Vagina (tissue), 2 donors: Measurements from ENCODE around the gene CYBB.

Source experiments
- CTCF ChIP-seq, 3 experiments: fragments of 450-650 bp in 2 of 3; fragments of 200-600 bp in 1 of 3; sonication (generic) in 1 of 3; IDR thresholded peaks; one replicate each; pipeline ENCODE4 v1.5.1; 2017 to 2019; ENCODE audit warnings: antibody characterized with exemption in 3 of 3, mild to moderate bottlenecking in 2 of 3, moderate library complexity in 2 of 3
- POLR2AphosphoS5 ChIP-seq, 2 donors: sonication (generic); formaldehyde crosslinking; IDR thresholded peaks; one replicate each; pipeline ENCODE4 v1.9.0; 2017; ENCODE audit warnings: antibody characterized with exemption in 2 of 2, mild to moderate bottlenecking in 2 of 2, low read depth in 1 of 2; ENCODE audit not compliant: insufficient read depth in 1 of 2

GRCh38 chrX:37803057-37803456 lies 23.2 kb downstream of the CYBB start:
- TF ChIP-seq CTCF (IDR thresholded peaks at IDR 0.05) = no peak
- TF ChIP-seq POLR2AphosphoS5 (IDR thresholded peaks at IDR 0.05; ENCODE audit: insufficient read depth in 1 of 2, low read depth in 1 of 2) = no peak
